Skeletal muscle satellite cell (primary cell): Measurements from ENCODE around the gene EFCAB14.
A peak's percentile ranks its signal among the peaks of the same experiment; 100 is the strongest.

Experiments
- H3K27me3 ChIP-seq: 2 replicates; pipeline ENCODE4 v1.7.0; 2013; ENCODE audit warnings: low read length; ENCODE audit not compliant: control insufficient read depth, insufficient read depth
- H3K36me3 ChIP-seq: 2 replicates; pipeline ENCODE4 v1.7.0; 2013; ENCODE audit warnings: mild to moderate bottlenecking, control low read depth, low read length; ENCODE audit not compliant: insufficient read depth
- H3K4me1 ChIP-seq: 2 replicates; pipeline ENCODE4 v1.7.0; 2013; ENCODE audit warnings: low read length; ENCODE audit not compliant: control insufficient read depth, insufficient read depth
- H3K4me2 ChIP-seq: 2 replicates; pipeline ENCODE4 v1.7.0; 2013; ENCODE audit warnings: mild to moderate bottlenecking, low read length
- H3K4me3 ChIP-seq: 2 replicates; pipeline ENCODE4 v1.7.0; 2013; ENCODE audit warnings: low read length
- H3K9ac ChIP-seq: 2 replicates; pipeline ENCODE4 v1.7.0; 2013; ENCODE audit warnings: mild to moderate bottlenecking, low read depth, low read length, moderate library complexity
- H3K9me3 ChIP-seq: replicated peaks from 2 replicates; pipeline ENCODE4 v1.7.0; 2013; ENCODE audit warnings: mild to moderate bottlenecking, control low read depth, low read length

Gene EFCAB14

DNA sequence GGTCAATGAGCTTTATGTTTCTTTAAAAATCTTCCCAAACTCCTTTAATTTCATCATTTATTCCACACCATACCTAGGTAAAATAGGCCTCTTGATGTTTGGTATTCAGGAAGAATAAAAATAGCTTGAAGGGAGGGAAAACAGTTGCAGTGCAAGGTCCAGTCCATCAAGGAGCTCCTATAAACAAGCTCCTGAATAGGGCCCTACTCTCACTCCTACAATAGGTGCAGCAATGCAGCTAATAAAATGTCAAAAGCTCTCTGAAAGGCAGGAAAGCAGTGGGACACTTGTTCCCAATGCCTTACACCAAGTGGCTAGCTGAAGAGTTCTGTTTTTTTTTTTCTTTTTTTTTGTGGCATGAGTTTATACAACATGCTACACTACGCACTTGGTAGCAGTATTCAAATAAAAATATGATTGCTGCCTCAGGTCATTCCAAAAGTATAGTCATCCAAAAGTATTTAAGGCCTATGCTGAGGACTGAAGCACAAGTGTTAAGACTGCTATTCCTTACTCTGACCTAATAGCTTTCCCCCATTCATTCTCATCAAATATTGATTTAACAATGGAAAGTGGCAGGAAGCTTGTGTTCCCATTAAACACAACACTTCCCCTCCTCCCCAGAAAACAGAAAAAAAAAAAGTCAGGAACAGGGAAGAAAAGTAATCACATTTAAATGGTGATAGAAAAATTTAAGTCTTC is 37.4 kb downstream of the EFCAB14 start:
- H3K36me3 ChIP-seq: peaks cover 75% of the 10 kb centered on the region
- H3K4me2 ChIP-seq: no peak overlapping the region
- no peaks in the 10 kb centered on the region for H3K4me1 ChIP-seq
- no peaks in the 10 kb centered on the region for H3K27me3 ChIP-seq
- H3K4me3 ChIP-seq: no peak overlapping the region
- no peaks in the 10 kb centered on the region for H3K9me3 ChIP-seq
- no peak overlapping the region for H3K9ac ChIP-seq

DNA sequence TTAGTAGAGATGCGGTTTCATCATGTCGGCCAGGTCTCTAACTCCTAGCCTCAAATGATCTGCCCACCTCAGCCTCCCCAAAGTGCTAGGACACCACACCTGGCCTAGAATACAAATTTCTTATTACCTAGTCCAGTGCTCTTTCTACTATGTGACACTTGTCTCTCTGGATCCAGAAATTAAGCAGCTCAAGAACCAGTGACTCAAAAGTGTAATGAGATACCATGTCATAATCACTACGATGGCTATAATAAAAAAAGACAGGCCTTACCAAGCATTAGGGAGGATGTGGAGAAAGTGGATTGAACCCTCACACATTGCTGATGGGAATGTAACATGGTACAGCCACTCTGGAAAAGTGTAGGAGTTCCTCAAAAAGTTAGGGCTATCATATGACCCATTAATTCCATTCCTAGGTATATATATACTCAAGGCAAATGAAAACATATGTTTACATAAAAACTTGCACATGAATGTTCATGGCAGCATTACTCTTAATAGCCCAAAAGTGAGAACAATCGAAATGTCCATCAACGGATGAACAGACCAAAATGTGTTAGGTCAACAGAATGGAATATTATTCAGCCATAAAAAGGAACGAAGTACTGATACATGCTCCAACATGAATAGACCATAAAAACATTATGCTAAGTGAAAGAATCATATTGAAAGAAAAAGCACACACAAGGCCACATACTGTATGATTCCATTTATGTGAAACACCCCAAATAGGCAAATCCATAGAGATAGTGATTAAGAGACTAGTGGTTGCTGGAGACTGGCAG is 38.9 kb downstream of the EFCAB14 start:
- H3K4me3 ChIP-seq: no peak overlapping the region
- no peak overlapping the region for H3K4me2 ChIP-seq
- H3K27me3 ChIP-seq: no peaks in the 10 kb centered on the region
- H3K36me3 ChIP-seq: peaks cover 66% of the 10 kb centered on the region
- no peaks in the 10 kb centered on the region for H3K4me1 ChIP-seq
- H3K9me3 ChIP-seq: no peaks in the 10 kb centered on the region
- H3K9ac ChIP-seq: no peak overlapping the region

DNA sequence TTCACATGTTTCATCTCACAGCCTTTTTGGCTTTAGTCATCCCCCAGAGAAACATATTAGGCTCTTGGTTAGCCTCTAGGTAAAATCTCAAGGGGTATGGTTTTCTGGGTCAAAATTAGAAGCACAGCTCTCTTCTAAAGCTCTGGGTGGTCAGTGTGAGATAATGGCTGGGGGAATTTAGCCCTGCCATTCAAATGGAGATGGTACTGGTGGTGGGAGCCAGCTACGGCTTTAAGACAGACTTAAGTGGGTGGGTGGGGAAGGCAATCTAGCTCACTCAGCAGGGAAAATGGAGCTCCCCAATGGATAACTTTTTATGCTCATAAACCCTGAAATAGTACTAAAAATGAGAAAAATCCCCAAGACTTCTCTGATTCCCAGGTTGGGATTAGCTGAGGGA is 41.6 kb downstream of the EFCAB14 start:
- no peaks in the 10 kb centered on the region for H3K4me1 ChIP-seq
- no peak overlapping the region for H3K4me2 ChIP-seq
- peaks cover 45% of the 10 kb centered on the region for H3K36me3 ChIP-seq
- no peak overlapping the region for H3K4me3 ChIP-seq
- H3K9me3 ChIP-seq: no peaks in the 10 kb centered on the region
- no peak overlapping the region for H3K9ac ChIP-seq
- no peaks in the 10 kb centered on the region for H3K27me3 ChIP-seq

DNA sequence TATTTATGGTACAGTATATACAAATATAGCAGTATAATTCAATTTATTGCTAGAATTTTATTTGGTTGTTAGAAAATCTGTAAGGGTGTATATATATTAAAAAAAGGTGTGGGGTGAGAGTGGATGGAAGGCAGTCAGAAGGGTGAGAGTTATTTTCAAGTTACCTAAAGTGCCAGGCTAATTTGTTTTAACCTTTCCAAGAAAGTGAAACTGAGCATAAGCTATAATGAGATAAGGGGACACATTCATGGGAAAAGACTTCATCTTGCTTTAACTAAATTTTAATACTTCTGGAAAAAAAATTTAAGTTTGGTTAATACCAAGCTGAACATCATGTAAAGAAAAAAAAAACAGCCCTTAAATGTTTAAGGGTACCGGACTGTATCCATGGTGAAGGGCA is 42.4 kb downstream of the EFCAB14 start:
- H3K9ac ChIP-seq: no peak overlapping the region
- no peaks in the 10 kb centered on the region for H3K9me3 ChIP-seq
- no peaks in the 10 kb centered on the region for H3K4me1 ChIP-seq
- H3K4me3 ChIP-seq: no peak overlapping the region
- H3K27me3 ChIP-seq: no peaks in the 10 kb centered on the region
- no peak overlapping the region for H3K4me2 ChIP-seq
- H3K36me3 ChIP-seq: peaks cover 39% of the 10 kb centered on the region

DNA sequence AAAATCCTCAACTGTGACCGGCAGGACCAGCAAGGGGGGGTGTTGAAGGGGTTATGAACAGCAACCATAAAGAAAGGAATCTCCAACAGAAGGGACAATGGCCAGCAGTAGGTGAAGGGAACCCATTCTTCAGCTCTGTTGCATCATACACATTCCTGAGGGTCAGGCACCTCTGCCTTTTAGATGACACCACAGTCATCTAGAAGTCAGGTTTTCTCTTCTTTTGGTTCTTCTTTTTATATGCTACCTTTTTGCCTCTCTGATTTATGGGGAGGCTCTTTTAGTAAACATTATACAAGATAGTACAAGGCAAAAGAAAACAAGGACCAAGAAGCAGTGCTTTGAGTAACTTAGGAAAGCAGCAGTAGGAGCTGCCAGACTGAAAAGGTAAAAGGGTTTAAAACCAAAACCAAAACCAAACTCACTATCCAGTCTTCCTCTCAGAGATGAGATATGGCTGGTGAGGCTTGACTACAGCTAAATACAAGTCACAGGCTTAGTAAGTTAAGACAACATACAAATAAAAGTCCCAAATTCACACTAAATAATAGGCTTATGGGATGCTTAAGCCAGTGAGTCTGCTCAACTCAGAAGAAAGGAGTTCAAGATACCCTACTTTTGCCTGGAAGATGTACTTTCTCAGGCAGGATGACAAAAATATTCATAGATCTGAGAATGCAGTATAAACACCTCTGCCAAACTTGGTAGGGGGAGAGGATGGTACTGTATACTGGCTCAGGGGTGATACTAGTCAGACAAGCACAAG is 43.2 kb downstream of the EFCAB14 start:
- Histone ChIP-seq H3K4me3 (no peak overlapping the region), H3K4me2 (no peak overlapping the region), H3K4me1 (no peaks in the 10 kb centered on the region), H3K27me3 (no peaks in the 10 kb centered on the region), H3K9me3 (no peaks in the 10 kb centered on the region), H3K36me3 (peaks cover 39% of the 10 kb centered on the region), H3K9ac (no peak overlapping the region)

DNA sequence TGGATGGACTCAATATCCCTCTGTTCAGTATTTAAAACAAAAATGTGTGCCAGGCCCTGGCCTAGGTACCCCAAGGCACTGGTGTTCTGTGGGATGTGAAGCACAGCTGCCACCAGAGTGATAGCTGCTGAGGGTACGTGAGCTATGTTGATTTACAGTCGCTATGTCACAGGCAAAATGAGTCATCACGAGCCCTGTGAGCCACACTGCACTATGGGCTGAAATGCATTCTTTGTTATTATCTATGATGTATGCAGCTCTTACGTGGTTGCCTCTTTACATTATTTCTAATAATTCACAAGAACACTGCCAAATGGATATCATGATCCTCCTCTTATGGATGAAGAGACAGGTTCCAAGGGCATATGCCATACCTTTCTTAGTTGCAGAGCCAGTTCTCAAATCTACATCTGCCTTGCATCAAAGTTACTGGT is 45.1 kb downstream of the EFCAB14 start:
- no peak overlapping the region for H3K4me3 ChIP-seq
- no peaks in the 10 kb centered on the region for H3K4me1 ChIP-seq
- peaks cover 26% of the 10 kb centered on the region for H3K36me3 ChIP-seq
- no peaks in the 10 kb centered on the region for H3K9me3 ChIP-seq
- H3K4me2 ChIP-seq: no peak overlapping the region
- H3K27me3 ChIP-seq: no peaks in the 10 kb centered on the region
- no peak overlapping the region for H3K9ac ChIP-seq

DNA sequence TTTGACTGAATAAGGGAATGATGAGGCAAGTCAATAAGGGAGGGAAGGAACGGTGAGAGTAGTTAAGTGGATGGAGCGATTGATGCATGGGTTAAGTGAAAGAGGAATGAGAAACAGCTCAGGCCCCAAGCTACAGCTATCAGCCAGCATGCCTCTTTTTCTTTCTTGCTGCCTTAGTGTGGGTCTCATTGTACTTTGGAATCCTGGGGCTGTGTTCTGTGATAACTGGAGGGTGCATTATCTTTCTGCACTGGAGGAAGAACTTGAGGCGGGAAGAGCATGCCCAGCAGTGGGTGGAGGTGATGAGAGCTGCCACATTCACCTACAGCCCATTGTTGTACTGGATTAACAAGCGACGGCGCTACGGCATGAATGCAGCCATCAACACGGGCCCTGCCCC is 46.2 kb downstream of the EFCAB14 start:
- Histone ChIP-seq H3K9me3 (no peaks in the 10 kb centered on the region), H3K9ac (no peak overlapping the region), H3K36me3 (peaks cover 19% of the 10 kb centered on the region), H3K4me1 (peaks cover under 1% of the 10 kb centered on the region), H3K27me3 (no peaks in the 10 kb centered on the region), H3K4me2 (no peak overlapping the region), H3K4me3 (no peak overlapping the region)

DNA sequence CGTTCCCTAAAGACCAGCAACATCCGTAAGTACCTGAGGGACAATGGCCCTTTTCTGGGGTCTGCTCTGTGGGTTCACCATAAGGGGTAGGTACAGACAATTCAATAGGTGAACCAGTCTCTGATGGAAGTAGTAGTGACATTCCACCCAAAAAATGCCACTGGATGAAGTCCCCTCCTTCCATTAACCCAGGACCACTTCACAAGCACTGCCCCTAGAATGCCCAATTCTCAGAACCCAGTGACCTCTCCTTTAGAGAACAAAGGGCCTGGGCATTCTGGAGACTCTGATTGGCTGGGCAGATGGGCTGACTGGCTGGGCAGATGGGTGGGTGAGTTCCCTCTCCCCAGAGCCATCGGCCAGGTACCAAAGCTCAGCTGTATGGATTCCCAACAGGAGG is 47.4 kb downstream of the EFCAB14 start, which contains the start of gene TEX38:
Gene TEX38 (plus strand): TSS at position 301 of the 400 bp plus-strand sequence. CDS start 81 bp downstream, at position 382.
- Histone ChIP-seq H3K36me3 (peaks cover 8% of the 10 kb centered on the region), H3K4me1 (peaks cover 11% of the 10 kb centered on the region), H3K9ac (no peak within 1 kb of the TSS), H3K4me2 (no peak within 1 kb of the TSS), H3K9me3 (no peaks in the 10 kb centered on the region), H3K4me3 (no peak within 1 kb of the TSS), H3K27me3 (no peaks in the 10 kb centered on the region)

DNA sequence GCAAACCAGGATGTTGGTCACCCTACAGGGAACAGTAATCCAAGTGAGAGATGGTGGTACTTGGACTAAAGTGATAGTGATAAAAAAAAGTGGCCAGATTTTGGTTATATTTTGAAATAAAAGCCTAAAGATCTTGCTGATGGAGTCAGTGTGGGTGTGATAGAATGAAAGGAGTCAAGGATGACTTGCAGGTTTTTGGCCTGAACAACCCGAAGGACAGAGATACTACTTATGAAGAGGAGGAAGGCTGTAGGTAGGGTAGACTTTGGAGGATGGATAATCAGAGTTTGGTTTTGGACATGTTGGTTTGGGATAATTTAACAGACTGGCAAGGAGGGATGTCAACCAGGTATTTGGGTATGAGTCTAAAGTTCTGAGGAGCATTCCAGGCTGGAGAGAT is 48.8 kb downstream of the EFCAB14 start:
- Histone ChIP-seq H3K4me3 (no peak overlapping the region), H3K9ac (no peak overlapping the region), H3K9me3 (no peaks in the 10 kb centered on the region), H3K27me3 (no peaks in the 10 kb centered on the region), H3K36me3 (peaks cover 6% of the 10 kb centered on the region), H3K4me2 (no peak overlapping the region), H3K4me1 (peaks cover 11% of the 10 kb centered on the region)

DNA sequence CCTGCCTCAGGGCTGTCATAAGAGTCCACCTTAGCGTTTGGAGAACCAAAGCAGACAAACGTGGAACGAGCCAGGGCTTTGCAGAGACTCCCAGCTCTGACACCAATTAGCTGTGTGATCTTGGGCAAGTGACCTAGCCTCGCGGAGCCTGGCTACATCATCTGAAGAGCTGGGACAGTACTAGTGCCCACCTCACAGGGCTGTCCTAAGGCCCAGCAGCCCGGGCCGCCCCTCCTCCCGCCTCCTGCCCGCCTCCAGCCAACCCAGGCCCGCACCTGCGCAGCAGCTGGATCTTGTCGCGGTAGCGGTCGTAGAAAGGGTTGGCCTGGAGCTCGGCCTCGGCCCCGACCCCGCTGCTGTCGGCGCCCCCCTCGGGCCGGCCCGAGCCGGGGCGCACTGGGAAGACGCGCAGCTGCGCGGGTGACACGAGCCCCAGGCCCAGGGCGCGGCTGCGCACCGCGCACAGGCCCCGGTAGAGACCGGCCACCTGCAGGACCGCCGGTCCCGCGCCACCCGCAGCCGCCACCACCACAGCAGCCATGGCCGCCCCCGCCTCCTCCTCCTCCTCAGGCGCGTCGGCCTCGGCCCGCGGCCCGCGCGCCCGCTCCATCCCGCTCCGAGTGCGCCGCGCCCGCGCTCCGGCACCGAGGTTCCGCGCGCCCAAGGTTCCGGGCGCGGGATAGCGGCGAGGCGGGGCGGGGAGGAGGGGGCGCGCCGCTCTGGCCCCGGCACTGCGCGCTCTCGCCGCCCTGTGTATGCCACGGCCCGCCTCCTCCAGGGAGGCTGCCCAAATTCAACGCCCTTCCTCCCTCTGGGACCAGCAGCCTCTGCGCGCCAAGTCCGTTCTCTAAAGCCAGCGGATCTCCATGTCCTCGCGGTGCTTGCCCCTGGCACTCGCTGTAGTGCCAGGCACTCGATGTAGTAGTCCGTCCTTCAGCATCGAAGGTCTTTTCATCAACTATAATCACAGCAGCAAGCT is 50.8 kb downstream of the EFCAB14 start, which contains the start of gene ATPAF1:
Gene ATPAF1 (minus strand): TSS at position 583 of the 979 bp plus-strand sequence. CDS start 42 bp downstream, at position 541.
- H3K36me3 ChIP-seq: peaks cover 16% of the 10 kb centered on the region
- H3K9ac ChIP-seq: peak within 1 kb of the TSS; percentile 90
- H3K4me1 ChIP-seq: peaks cover 11% of the 10 kb centered on the region
- H3K27me3 ChIP-seq: no peaks in the 10 kb centered on the region
- H3K9me3 ChIP-seq: no peaks in the 10 kb centered on the region
- peak within 1 kb of the TSS; percentile 93 for H3K4me3 ChIP-seq
- H3K4me2 ChIP-seq: peak within 1 kb of the TSS; percentile 96
